Activated T-cell treated with anti-CD3 and anti-CD28 coated beads, Interleukin-2, amount 50 U/mL, for 4 hours (primary cell): ENCODE measurements around the gene IL1RAPL2. TPM values are rescaled to one million over a fixed set of nuclear protein-coding genes. Genes with fewer than 3 reads are reported as not detected.

Experiments
- ATAC-seq, 2 donors: fragments of 200-7000 bp; cut with Tn5 transposase; one replicate each; pipeline ENCODE4 v1.10.0; 2021
- DNase-seq: peaks from one replicate; pipeline ENCODE4 v3.0.0-alpha.2; 2020
- H3K27me3 Mint-ChIP-seq: one replicate; pipeline ENCODE4 v1.8.0; 2021; ENCODE audit warnings: low read depth, mixed read lengths
- H3K36me3 Mint-ChIP-seq: one replicate; pipeline ENCODE4 v1.8.0; 2022; ENCODE audit warnings: mixed read lengths; ENCODE audit not compliant: insufficient read depth
- H3K4me1 Mint-ChIP-seq: one replicate; pipeline ENCODE4 v1.8.0; 2021; ENCODE audit warnings: low read depth, mixed read lengths
- H3K4me3 Mint-ChIP-seq: one replicate; pipeline ENCODE4 v1.8.0; 2021; ENCODE audit warnings: mild to moderate bottlenecking, moderate library complexity, mixed read lengths
- H3K9me3 Mint-ChIP-seq: one replicate; pipeline ENCODE4 v1.8.0; 2021; ENCODE audit warnings: mixed read lengths
- total RNA-seq, 3 donors: library from RNA; stranded (reverse); gene quantifications; one replicate each; pipeline ENCODE4 v1.2.1, GENCODE V29; 2021

Gene IL1RAPL2
- total RNA-seq, 3 donors from 2014 or later: not detected

- H3K4me3 Mint-ChIP-seq: no peak overlapping the region
- H3K9me3 Mint-ChIP-seq: peaks cover 4% of the 10 kb centered on the region
- DNase-seq: no peak
- no peaks in the 10 kb centered on the region for H3K36me3 Mint-ChIP-seq
- no peaks in the 10 kb centered on the region for H3K4me1 Mint-ChIP-seq
- no peak for ATAC-seq
- no peaks in the 10 kb centered on the region for H3K27me3 Mint-ChIP-seq
These were observed 1129.5 kb downstream of the IL1RAPL2 start for GRCh38 chrX:105695451-105695850.

- no peak for DNase-seq
- Mint-ChIP-seq H3K4me3 (no peak overlapping the region), H3K36me3 (no peaks in the 10 kb centered on the region), H3K27me3 (no peaks in the 10 kb centered on the region), H3K9me3 (peaks cover 4% of the 10 kb centered on the region), H3K4me1 (no peaks in the 10 kb centered on the region)
- ATAC-seq: no peak
These were observed 1130.9 kb downstream of the IL1RAPL2 start for GRCh38 chrX:105696870-105697269.

- no peaks in the 10 kb centered on the region for H3K36me3 Mint-ChIP-seq
- no peak for ATAC-seq
These were observed 1132.2 kb downstream of the IL1RAPL2 start for GRCh38 chrX:105697984-105698781.

DNA sequence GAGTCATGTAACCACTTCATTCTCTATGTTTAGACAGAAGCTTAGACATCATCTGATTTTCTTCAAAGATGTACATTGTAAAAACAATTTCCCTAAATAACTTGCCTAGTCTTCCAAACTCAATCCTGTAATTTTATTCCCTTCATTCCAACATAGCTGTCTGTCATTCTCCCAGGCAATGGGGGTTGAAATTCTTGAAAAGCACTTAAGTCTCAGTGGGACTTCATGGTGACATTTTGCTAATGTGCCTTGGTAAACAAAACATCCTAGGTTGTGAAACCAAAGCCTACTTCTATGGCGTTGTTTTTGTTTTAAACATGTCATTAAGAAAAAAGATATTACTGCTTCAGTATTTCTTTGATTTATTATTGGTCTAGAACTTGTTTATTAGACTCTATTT is 1134.3 kb downstream of the IL1RAPL2 start:
- DNase-seq (no peak), ATAC-seq (no peak)
- H3K9me3 Mint-ChIP-seq: no peaks in the 10 kb centered on the region
- no peaks in the 10 kb centered on the region for H3K4me1 Mint-ChIP-seq
- H3K27me3 Mint-ChIP-seq: no peaks in the 10 kb centered on the region
- H3K4me3 Mint-ChIP-seq: no peak overlapping the region
- H3K36me3 Mint-ChIP-seq: no peaks in the 10 kb centered on the region

More at GRCh38 chrX:105697984-105698781, 1132.2 kb downstream of the IL1RAPL2 start:
- Mint-ChIP-seq H3K4me3 (no peak overlapping the region), H3K9me3 (peaks cover 4% of the 10 kb centered on the region), H3K4me1 (no peaks in the 10 kb centered on the region), H3K27me3 (no peaks in the 10 kb centered on the region)
- no peak for DNase-seq

- Mint-ChIP-seq H3K4me3 (no peak overlapping the region), H3K9me3 (no peaks in the 10 kb centered on the region), H3K36me3 (no peaks in the 10 kb centered on the region), H3K27me3 (no peaks in the 10 kb centered on the region), H3K4me1 (no peaks in the 10 kb centered on the region)
- ATAC-seq: no peak
- no peak for DNase-seq
These were observed 1135.5 kb downstream of the IL1RAPL2 start for GRCh38 chrX:105701310-105702052.

DNA sequence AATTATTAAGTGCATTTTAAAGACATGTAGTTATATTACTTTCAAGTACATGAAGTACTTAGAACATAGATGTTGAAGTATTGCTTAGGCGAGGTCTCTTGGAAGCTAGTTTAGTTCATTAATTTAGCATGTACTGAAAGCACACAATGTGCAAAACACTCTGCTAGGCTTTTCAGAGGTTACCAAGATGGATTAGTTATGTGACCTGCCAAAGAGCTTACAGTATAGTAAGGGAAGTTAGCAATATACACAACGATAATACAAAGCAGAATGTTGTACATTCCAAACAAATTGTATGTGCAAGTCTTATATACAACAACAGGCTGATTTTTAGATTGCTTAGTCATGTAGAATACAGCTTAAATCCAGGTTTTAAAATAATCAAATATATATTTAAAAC is 1137.9 kb downstream of the IL1RAPL2 start:
- ATAC-seq (no peak), DNase-seq (no peak)
- Mint-ChIP-seq H3K4me1 (no peaks in the 10 kb centered on the region), H3K4me3 (no peak overlapping the region), H3K36me3 (no peaks in the 10 kb centered on the region), H3K27me3 (no peaks in the 10 kb centered on the region), H3K9me3 (no peaks in the 10 kb centered on the region)

DNA sequence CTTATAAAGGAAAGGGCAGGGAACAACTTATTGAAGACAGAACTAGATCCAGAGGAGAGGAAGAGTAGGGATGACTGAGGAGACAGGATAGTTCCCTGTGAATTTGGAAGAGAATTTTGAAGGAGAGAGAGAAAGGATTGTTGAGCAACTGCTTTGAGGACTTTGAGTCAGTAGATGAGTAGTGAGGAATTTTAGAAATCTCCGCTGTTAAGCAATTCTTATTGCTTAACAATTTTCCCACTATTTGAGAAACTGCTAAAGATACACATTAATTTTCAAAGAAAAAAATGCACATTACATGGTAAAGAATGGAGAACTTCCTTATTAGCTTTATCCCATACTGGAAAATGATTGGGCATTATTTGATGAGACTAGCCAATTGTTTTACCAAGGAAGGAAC is 1140.0 kb downstream of the IL1RAPL2 start:
- DNase-seq (no peak), ATAC-seq (no peak)
- Mint-ChIP-seq H3K9me3 (no peaks in the 10 kb centered on the region), H3K4me3 (no peak overlapping the region), H3K4me1 (no peaks in the 10 kb centered on the region), H3K27me3 (no peaks in the 10 kb centered on the region), H3K36me3 (no peaks in the 10 kb centered on the region)

DNA sequence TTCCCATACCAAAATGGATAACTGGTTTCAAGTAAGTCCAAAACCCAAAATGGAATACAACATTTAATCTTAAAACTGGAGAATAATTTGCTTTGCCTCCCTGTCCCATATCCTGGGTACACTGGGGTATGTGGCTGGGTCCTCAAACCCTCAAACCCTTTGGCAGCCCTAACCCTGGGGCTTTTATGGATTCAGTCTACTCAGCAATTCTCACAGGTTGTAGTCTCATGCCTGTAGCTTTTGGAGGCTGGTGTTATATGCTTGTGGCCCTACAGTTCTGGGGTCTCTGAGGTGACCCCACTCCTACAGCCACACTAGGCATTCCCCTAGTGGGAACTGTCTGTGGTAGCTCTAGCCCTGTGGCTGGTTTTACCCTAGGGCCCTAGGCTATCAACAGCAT is 1145.8 kb downstream of the IL1RAPL2 start:
- no peak overlapping the region for H3K4me3 Mint-ChIP-seq
- DNase-seq (no peak), ATAC-seq (no peak)
- no peaks in the 10 kb centered on the region for H3K36me3 Mint-ChIP-seq
- H3K4me1 Mint-ChIP-seq: no peaks in the 10 kb centered on the region
- H3K27me3 Mint-ChIP-seq: no peaks in the 10 kb centered on the region
- H3K9me3 Mint-ChIP-seq: peaks cover 7% of the 10 kb centered on the region

DNA sequence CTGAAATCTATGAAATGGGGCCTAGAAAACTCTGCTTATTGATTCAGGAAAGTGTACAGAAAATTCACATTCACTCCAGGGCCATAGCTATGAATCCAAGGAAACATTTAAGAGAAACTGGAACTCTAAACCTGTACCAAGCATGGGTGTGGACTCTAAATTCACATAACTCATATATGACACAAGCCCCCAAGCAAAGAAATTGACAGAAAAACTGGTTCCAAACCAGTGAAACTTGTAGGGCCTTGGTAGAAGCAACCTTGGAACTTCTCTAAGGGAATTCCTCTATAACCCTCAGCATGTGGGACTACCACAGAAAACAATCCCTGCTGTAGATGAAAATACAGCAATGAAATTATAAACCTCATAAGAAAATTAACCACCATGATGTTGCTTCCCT is 1149.7 kb downstream of the IL1RAPL2 start:
- Mint-ChIP-seq H3K4me3 (no peak overlapping the region), H3K27me3 (no peaks in the 10 kb centered on the region), H3K4me1 (no peaks in the 10 kb centered on the region), H3K9me3 (peaks cover 7% of the 10 kb centered on the region), H3K36me3 (no peaks in the 10 kb centered on the region)
- DNase-seq (no peak), ATAC-seq (no peak)

DNA sequence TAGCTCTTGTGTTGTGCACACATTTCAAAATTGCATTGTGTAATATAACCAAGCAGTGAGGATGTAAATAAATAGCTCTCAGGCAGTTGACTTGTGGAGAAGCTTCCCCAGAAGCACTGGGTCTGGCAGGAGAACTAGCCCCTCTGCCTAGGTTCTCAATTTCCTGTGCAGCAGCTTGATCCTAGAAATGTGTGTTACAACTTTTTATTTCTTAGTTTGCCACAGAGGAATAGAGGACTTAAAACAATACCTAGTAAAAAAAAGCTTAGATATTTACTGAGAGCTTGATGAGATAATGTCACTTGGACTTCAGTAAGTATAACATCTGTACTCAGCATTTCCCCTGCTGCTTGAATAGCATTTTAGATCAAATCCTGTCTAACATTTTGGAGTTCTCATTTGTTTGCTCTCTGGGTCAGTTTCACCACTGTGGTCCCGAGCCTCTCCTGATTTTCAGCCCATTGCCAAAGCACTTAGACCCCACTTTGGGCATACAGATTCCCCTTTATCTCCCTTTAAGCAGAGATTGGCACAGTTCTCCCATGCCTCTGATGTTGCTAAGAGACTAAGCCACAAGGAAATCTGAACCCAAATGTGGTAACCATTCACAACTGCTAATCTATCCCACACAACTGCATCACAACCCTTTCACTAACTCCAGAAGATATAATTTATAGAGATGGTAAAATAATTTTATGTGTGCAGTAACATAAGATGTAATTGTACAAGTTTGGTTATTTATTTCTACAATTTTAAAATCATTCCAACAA is 1158.2 kb downstream of the IL1RAPL2 start:
- Mint-ChIP-seq H3K27me3 (no peaks in the 10 kb centered on the region), H3K36me3 (no peaks in the 10 kb centered on the region), H3K9me3 (no peaks in the 10 kb centered on the region), H3K4me1 (no peaks in the 10 kb centered on the region), H3K4me3 (no peak overlapping the region)
- no peak for ATAC-seq
- DNase-seq: no peak

DNA sequence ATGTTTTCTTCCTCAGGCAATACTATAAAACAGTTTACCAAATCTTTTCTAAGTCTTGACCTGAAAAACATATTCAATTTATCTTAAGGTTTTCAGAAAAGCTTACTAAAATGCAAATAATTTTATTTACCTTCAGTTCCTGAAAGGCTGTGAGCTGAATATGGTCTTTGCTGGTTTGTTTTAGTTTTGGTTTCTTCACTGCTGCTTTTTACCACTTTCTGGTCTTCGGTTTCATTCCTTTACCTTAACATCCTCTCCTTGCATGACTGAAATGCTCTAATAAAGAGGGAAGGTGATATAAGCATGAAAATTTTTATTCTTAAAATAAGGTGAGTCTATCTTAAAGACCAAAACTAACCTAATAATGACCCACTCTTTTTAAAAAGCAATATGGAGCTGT is 1159.2 kb downstream of the IL1RAPL2 start:
- DNase-seq: no peak
- Mint-ChIP-seq H3K27me3 (no peaks in the 10 kb centered on the region), H3K4me3 (no peak overlapping the region), H3K9me3 (no peaks in the 10 kb centered on the region), H3K4me1 (no peaks in the 10 kb centered on the region), H3K36me3 (no peaks in the 10 kb centered on the region)
- ATAC-seq: no peak

GRCh38 chrX:105738162-105738561 is 1172.2 kb downstream of the IL1RAPL2 start:
- Mint-ChIP-seq H3K4me1 (no peaks in the 10 kb centered on the region), H3K36me3 (no peaks in the 10 kb centered on the region), H3K4me3 (no peak overlapping the region), H3K27me3 (no peaks in the 10 kb centered on the region), H3K9me3 (peaks cover 3% of the 10 kb centered on the region)
- ATAC-seq (no peak), DNase-seq (no peak)

- no peak for ATAC-seq
- no peaks in the 10 kb centered on the region for H3K27me3 Mint-ChIP-seq
- H3K36me3 Mint-ChIP-seq: no peaks in the 10 kb centered on the region
- no peak overlapping the region for H3K4me3 Mint-ChIP-seq
- no peaks in the 10 kb centered on the region for H3K4me1 Mint-ChIP-seq
- H3K9me3 Mint-ChIP-seq: peaks cover 3% of the 10 kb centered on the region
- DNase-seq: no peak
These were observed 1178.3 kb downstream of the IL1RAPL2 start for GRCh38 chrX:105744291-105744690.

DNA sequence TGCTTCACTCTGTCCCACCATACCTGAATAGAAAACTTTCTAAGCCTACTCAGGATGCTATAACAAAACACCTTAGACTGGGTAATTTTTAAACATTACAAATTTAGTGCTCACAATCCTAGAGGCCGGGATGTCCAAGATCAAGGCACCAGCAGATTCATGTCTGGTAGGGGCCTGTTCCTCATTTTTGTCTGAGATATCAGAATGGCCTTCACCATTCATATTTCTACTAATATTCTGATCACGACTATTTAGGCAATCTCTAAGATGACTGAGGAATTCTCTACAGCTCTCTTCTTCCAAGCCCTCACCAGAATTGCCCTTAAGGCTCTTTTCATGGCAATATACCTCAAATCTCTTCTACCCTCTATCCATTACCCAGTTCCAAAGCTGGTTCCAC is 1178.9 kb downstream of the IL1RAPL2 start:
- H3K9me3 Mint-ChIP-seq: peaks cover 3% of the 10 kb centered on the region
- no peak for ATAC-seq
- DNase-seq: no peak
- no peak overlapping the region for H3K4me3 Mint-ChIP-seq
- H3K36me3 Mint-ChIP-seq: no peaks in the 10 kb centered on the region
- no peaks in the 10 kb centered on the region for H3K27me3 Mint-ChIP-seq
- H3K4me1 Mint-ChIP-seq: no peaks in the 10 kb centered on the region
